HepG2 (cell line): Measurements from ENCODE around the gene CLCC1. TPM values are rescaled to one million over a fixed set of nuclear protein-coding genes. Genes with fewer than 3 reads are reported as not detected.
A peak's percentile ranks its signal among the peaks of the same experiment; 100 is the strongest.
"Not testable (repeated sequence)": the region's sequence is repeated elsewhere in the genome, so short reads cannot be mapped to it uniquely, and the experiment has no call there.

Source experiments
- ATAC-seq: fragments of 200-7000 bp; cut with Tn5 transposase; 3 replicates; pipeline ENCODE4 v1.9.1; 2020; ENCODE audit warnings: mild to moderate bottlenecking, moderate library complexity
- BruUV-seq: library from RNA; stranded (reverse); fragments of 400-500 nt; replicated peaks from 2 replicates; lab custom pipeline; 2021; lab: Mats Ljungman, UMichigan
- CTCF ChIA-PET: fragments of 300-600 bp; formaldehyde crosslinking; extraction: SDS; loops from one replicate; lab custom pipeline; 2021; ENCODE audit warnings: low total read pairs, inconsistent platforms, low intra/inter-chr PET ratio; lab: Yijun Ruan, JAX
- POLR2A ChIA-PET: fragments of 350-600 bp; sonication (Branson Sonifier 250); formaldehyde crosslinking; loops from one replicate; lab custom pipeline; 2020; ENCODE audit warnings: antibody characterized with exemption, inconsistent platforms; lab: Yijun Ruan, JAX
- DNase-seq: peaks from one replicate; pipeline ENCODE4 v3.0.0-alpha.2; 2015; ENCODE audit warnings: low spot score
- FAIRE-seq: peaks from 3 replicates; lab custom pipeline; 2011; peaks lifted over from hg19 to GRCh38; lab: Jason Lieb, UNC
- H2AFZ ChIP-seq: one replicate; pipeline ENCODE4 v1.6.1; 2011; ENCODE audit warnings: low read length, inconsistent platforms
- H3K27ac ChIP-seq: fragments of 300-600 bp; 3 replicates; pipeline ENCODE4 v1.8.0; 2011; ENCODE audit warnings: mixed run types, mild to moderate bottlenecking, mixed read lengths, low read length, inconsistent platforms; ENCODE audit not compliant: insufficient read depth; ENCODE audit errors: extremely low read length
- H3K27me3 ChIP-seq, 2 experiments: fragments of 200-600 bp in 1 of 2; 2 replicates in 1 of 2; 3 replicates in 1 of 2; pipeline versions ENCODE4 v1.6.0 to v1.8.0; 2011; ENCODE audit warnings: low read length in 2 of 2, mild to moderate bottlenecking in 2 of 2, moderate library complexity in 2 of 2, inconsistent platforms in 1 of 2; ENCODE audit not compliant: insufficient read depth in 2 of 2, control insufficient read depth in 1 of 2
- H3K36me3 ChIP-seq, 2 experiments: fragments of 200-600 bp in 1 of 2; replicated peaks in 1 of 2; 2 replicates in 1 of 2; 3 replicates in 1 of 2; pipeline versions ENCODE4 v1.5.1 to v1.8.0; 2011; ENCODE audit warnings: low read length in 2 of 2, inconsistent platforms in 1 of 2; ENCODE audit not compliant: insufficient read depth in 2 of 2, control insufficient read depth in 1 of 2
- H3K4me1 ChIP-seq: 2 replicates; pipeline ENCODE4 v1.5.1; 2012; ENCODE audit warnings: low read length, inconsistent platforms; ENCODE audit not compliant: insufficient read depth
- H3K4me2 ChIP-seq: 2 replicates; pipeline ENCODE4 v1.6.0; 2011; ENCODE audit warnings: low read depth, low read length, inconsistent platforms
- H3K4me3 ChIP-seq, 3 experiments: fragments of 200-600 bp in 1 of 3; sonication (generic), shearing (Covaris generic) in 1 of 3; replicated peaks in 1 of 3; 2 replicates each; pipeline ENCODE4 v1.5.1; 2011 to 2016; ENCODE audit warnings: low read length in 3 of 3, inconsistent platforms in 2 of 3, low read depth in 2 of 3, mild to moderate bottlenecking in 2 of 3, control low read depth in 1 of 3, mixed read lengths in 1 of 3; ENCODE audit not compliant: insufficient read depth in 1 of 3
- H3K79me2 ChIP-seq: one replicate; pipeline ENCODE4 v1.6.1; 2011; ENCODE audit warnings: low read length, inconsistent platforms; ENCODE audit not compliant: insufficient read depth
- H3K9ac ChIP-seq: 2 replicates; pipeline ENCODE4 v1.6.0; 2011; ENCODE audit warnings: mild to moderate bottlenecking, low read depth, low read length, inconsistent platforms; ENCODE audit not compliant: insufficient read depth
- H3K9me3 ChIP-seq: 2 replicates; pipeline ENCODE4 v1.5.1; 2012; ENCODE audit warnings: mild to moderate bottlenecking, low read length
- H4K20me1 ChIP-seq: 2 replicates; pipeline ENCODE4 v1.6.0; 2011; ENCODE audit warnings: inconsistent platforms, mild to moderate bottlenecking, low read length, moderate library complexity; ENCODE audit not compliant: insufficient read depth
- EHMT2 ChIP-seq: fragments of 200-600 bp; sonication (generic); IDR thresholded peaks from 2 replicates; pipeline ENCODE4 v1.7.0; 2017; ENCODE audit warnings: antibody characterized with exemption, low read depth, low read length, borderline replicate concordance
- NFIC ChIP-seq: IDR thresholded peaks from 2 replicates; pipeline ENCODE4 v1.6.1; 2012; ENCODE audit warnings: mild to moderate bottlenecking, low read length, inconsistent platforms
- PAWR ChIP-seq: sonication (generic); formaldehyde crosslinking; IDR thresholded peaks from 2 replicates; pipeline ENCODE4 v1.4.0; 2020; ENCODE audit warnings: missing genetic modification reagents, mild to moderate bottlenecking, borderline replicate concordance
- PLSCR1 ChIP-seq: sonication (generic); formaldehyde crosslinking; IDR thresholded peaks from 2 replicates; pipeline ENCODE4 v1.5.0; 2020; ENCODE audit warnings: missing genetic modification reagents, mild to moderate bottlenecking, borderline replicate concordance
- ZNF121 ChIP-seq: sonication (generic); formaldehyde crosslinking; IDR thresholded peaks from 2 replicates; pipeline ENCODE4 v1.5.0; 2020; ENCODE audit warnings: mild to moderate bottlenecking, missing genetic modification reagents
- ZNF737 ChIP-seq: sonication (generic); formaldehyde crosslinking; IDR thresholded peaks from 2 replicates; pipeline ENCODE4 v1.5.0; 2020; ENCODE audit warnings: missing genetic modification reagents, mild to moderate bottlenecking, borderline replicate concordance
- WGBS: methylation state at CpG from one replicate; pipeline ENCODE4 v1.1.6; 2017; ENCODE audit warnings: low lambda C conversion rate; 5-methylcytosine and 5-hydroxymethylcytosine counted together
- in situ Hi-C: cut with HindIII; loops from 2 replicates; pipeline ENCODE4 v1.10.0; 2017; ENCODE audit warnings: low pct_unique_long_range_greater_than_20kb; ENCODE audit not compliant: extremely low pct_ligation_motif_present
- intact Hi-C: fragments of 100-400 bp; cut with micrococcal nuclease; formaldehyde crosslinking; loops from one replicate; pipeline ENCODE4 v1.10.0; 2022; ENCODE audit not compliant: unreplicated experiment
- polyA plus RNA-seq, 8 experiments: library from polyadenylated mRNA; depleted of rRNA in 3 of 8; stranded (reverse) in 7 of 8; unstranded in 1 of 8; fragments of >200 nt; fragmentation: Illumina TruSeq in 4 of 8; extraction: Trizol in 4 of 8; gene quantifications; 2 replicates each; pipeline versions ENCODE4 v1.2.1 to v1.2.3, GENCODE V29; 2011 to 2016; ENCODE audit warnings: low read depth in 4 of 8, missing spikeins in 1 of 8, mixed read lengths in 1 of 8; ENCODE audit not compliant: insufficient read depth in 1 of 8
- total RNA-seq, 5 experiments: library from RNA; depleted of rRNA; stranded (reverse); fragments of >200 nt; fragmentation: Illumina TruSeq; extraction: Trizol; gene quantifications; 2 replicates each; pipeline ENCODE4 v1.2.3, GENCODE V29; 2016; ENCODE audit warnings: low read depth in 1 of 5

Gene CLCC1
- total and polyA plus RNA-seq, 2 of the 13 experiments (the other 11 are each of a cell fraction or from before 2014, with no cell fraction given) = 16.0 to 25.8 TPM

DNA sequence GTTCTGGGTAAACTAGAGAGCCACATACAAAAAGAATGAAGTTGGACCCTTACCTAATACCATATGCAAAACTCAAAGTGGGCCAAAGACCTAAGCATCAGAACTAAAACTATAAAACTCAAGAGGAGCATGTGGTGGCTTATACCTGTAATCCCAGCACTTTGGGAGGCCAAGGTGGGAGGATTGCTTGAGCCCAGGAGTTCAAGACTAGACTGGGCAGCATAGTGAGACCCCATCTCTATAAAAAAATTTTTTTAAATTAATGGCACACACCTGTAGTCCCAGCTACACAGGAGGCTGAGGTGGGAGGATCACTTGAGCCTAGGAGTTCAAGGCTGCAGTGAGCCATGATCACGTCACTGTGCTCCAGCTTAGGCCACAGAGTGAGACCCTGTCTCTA, 35.7 kb downstream of the CLCC1 start:
- intact Hi-C loops, H3K79me2 ChIP-seq, CTCF ChIA-PET, BruUV-seq, H4K20me1 ChIP-seq, H3K4me3 ChIP-seq, ATAC-seq, FAIRE-seq, in situ Hi-C loops, H3K9ac ChIP-seq, POLR2A ChIA-PET, H3K4me2 ChIP-seq, DNase-seq, H3K27ac ChIP-seq, H2AFZ ChIP-seq, H3K9me3 ChIP-seq, H3K4me1 ChIP-seq, H3K27me3 ChIP-seq: not testable (repeated sequence)
- WGBS = 95% methylated on average over 1 of the region's 1 CpG
- peaks cover 9 to 69% of the 10 kb centered on the region in 2 experiments for H3K36me3 ChIP-seq
- 0 out of 2 replicates have a peak, but pooled peaks have one; percentile 52 for TF ChIP-seq ZNF121 (CRISPR knock-in tag)

DNA sequence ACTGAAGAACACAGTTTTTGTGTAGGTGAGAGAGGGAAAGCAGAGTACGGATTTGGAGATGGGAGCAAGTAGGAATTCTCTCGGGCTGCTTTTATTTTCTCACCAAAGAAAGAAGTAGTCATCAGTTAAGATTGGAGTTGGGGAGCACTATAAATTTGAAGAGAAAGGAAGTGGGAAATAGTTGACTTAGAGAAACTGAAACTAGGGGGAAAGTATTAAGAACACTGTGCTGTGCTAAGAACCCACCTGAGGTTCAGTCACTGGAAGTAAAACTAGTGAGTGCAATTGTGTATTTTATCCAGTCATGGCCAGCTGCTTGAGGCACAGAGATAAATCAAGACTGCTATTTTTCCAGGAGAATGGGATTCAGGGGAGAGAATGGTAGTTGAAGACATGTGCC, 37.4 kb downstream of the CLCC1 start:
- ChIA-PET CTCF (no interaction called here), POLR2A (no interaction called here)
- H3K4me1 ChIP-seq = no peaks in the 10 kb centered on the region
- H3K36me3 ChIP-seq = peaks cover 5 to 58% of the 10 kb centered on the region in 2 experiments
- no peaks in the 10 kb centered on the region for H3K27me3 ChIP-seq
- in situ Hi-C loops = no loop called here
- H3K27ac ChIP-seq = no peak overlapping the region
- no TSS peak for BruUV-seq
- intact Hi-C loops = no loop called here
- H3K4me3 ChIP-seq = no peak overlapping the region
- H3K79me2 ChIP-seq = no peaks in the 10 kb centered on the region
- no peak overlapping the region for H2AFZ ChIP-seq
- ATAC-seq (no peak), DNase-seq (no peak), FAIRE-seq (no peak)
- no peaks in the 10 kb centered on the region for H3K9me3 ChIP-seq
- H4K20me1 ChIP-seq = no peaks in the 10 kb centered on the region; the same call in 1 of the 2 replicates
- H3K9ac ChIP-seq = no peak overlapping the region
- no peak overlapping the region for H3K4me2 ChIP-seq
- WGBS = 100% methylated on average over 2 of the region's 2 CpGs
- TF ChIP-seq NFIC = no peak
- TF ChIP-seq PLSCR1 (CRISPR knock-in tag) = no peak
- no peak for TF ChIP-seq PAWR (CRISPR knock-in tag)
- no peak for TF ChIP-seq ZNF737
- no peak for TF ChIP-seq EHMT2
